Endometrial microvascular endothelial cells (primary cell): ENCODE data around the gene BFSP1. TPM values are rescaled to one million over a fixed set of nuclear protein-coding genes. Genes with fewer than 3 reads are reported as not detected.

Experiments
- in situ Hi-C: cut with HindIII; loops from 2 replicates; pipeline ENCODE4 v1.10.0; 2017; ENCODE audit warnings: low sequenced_read_pairs, low pct_unique_long_range_greater_than_20kb; ENCODE audit errors: inconsistent ontology term
- total RNA-seq: library from RNA; depleted of rRNA; stranded (reverse); fragments of >200 nt; gene quantifications from one replicate; pipeline ENCODE4 v1.2.3, GENCODE V29; 2015; ENCODE audit errors: inconsistent ontology term

The BFSP1 gene
- total RNA-seq = 3.5 TPM

DNA sequence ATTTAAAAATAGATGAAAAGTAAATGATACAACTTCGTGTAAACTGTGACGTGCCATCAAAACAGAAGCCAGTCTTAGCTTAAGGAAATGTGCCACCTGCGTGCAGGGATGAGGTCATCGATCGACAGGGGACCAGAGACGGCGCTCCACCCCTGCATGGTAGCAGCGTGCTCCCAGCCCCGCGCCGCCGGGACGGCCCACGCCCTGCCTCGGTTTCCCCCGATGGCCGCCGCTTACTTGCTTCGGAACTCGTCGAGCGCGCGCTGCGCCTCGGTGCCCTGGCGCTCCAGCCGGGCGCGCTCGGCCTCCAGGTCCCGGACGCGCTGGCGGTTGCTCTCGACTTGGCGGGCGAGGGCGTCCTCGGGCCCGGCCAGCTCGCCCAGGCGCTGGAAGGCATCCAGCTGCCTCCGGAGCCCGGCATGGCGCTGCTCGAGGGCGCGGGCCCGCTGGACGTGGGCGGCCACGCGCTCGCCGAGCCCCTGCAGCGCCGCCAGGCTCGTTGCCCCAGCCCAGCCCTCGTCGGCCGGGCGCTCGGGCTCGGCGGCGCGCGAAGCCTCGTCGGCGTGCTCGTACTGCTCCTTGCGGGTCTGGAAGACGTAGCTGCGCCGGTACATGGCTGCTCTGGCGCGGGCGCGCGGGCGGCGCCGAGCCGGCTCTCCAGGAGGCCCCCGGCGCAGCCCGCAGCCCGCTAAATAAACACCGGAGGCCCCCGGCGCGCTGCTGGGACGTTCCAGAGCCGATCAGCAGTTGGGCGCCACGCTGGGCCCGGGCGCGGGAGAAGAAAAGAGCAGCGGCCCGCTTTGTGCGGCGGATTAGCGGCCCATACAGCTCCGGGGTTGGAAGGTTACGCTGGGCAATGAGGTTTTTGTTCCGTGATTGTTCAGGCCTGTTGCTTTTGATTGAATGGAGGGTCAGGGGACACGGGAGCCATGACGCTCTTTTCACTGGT lies at the start of gene BFSP1:
TSS of gene BFSP1 (minus strand) at position 664 of the 949 bp plus-strand sequence. CDS start at position 614, 50 bp downstream.
- in situ Hi-C loops = no loop called here

- in situ Hi-C loops = no loop called here
Measured at GRCh38 chr20:17580895-17581294, 49.7 kb upstream of the BFSP1 start.

GRCh38 chr20:17579369-17580039 lies 48.3 kb upstream of the BFSP1 start:
- in situ Hi-C loops = no loop called here

DNA sequence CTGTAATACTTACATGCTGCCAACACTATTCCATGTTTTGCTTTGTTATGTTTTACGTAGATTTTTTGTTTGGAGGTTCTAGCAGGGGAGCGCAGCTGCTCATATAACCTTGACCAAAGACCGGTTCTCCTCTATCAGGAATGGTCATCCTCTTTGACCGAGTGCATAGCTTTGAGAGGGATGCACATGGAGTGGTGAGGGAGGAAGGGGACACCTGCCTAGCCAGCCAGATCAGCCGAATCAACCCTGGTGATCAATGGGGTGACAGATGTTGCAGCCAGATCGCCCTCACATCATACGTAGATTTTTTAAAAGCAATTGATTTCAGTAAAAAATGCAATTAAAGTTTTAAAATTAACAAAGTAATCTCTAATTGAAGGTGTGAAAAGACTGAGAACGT lies 45.0 kb upstream of the BFSP1 start:
- in situ Hi-C loops = no loop called here

DNA sequence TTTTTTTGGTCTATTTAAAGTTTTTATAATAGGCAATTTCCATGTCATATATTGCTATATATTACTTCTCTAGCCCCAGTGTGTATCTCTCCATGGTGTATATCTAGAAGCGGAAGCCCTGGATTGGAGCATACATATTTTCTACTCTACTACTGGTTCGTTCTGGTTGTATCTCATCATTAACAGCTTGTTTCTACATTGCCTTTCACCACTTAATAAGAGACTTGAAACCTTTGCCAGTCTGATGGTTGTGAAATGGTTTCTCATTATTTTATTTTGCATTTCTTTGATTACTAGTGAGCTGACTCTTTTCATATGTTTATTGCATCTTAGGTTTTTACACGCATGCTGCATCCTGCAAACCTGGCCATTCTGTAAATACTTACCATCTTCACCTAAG lies 42.3 kb upstream of the BFSP1 start:
- in situ Hi-C loops = loop anchor here (25.0 kb wide), 1 partner anchor 389 kb away; the partner anchor contains the start of genes MGME1 and SNX5

GRCh38 chr20:17572034-17572638 lies 41.0 kb upstream of the BFSP1 start:
- in situ Hi-C loops = loop anchor here (25.0 kb wide), 1 partner anchor 390 kb away; the partner anchor contains the start of genes MGME1 and SNX5

GRCh38 chr20:17571153-17571527 lies 40.0 kb upstream of the BFSP1 start:
- in situ Hi-C loops = loop anchor here (25.0 kb wide), 1 partner anchor 391 kb away; the partner anchor contains the start of genes MGME1 and SNX5

DNA sequence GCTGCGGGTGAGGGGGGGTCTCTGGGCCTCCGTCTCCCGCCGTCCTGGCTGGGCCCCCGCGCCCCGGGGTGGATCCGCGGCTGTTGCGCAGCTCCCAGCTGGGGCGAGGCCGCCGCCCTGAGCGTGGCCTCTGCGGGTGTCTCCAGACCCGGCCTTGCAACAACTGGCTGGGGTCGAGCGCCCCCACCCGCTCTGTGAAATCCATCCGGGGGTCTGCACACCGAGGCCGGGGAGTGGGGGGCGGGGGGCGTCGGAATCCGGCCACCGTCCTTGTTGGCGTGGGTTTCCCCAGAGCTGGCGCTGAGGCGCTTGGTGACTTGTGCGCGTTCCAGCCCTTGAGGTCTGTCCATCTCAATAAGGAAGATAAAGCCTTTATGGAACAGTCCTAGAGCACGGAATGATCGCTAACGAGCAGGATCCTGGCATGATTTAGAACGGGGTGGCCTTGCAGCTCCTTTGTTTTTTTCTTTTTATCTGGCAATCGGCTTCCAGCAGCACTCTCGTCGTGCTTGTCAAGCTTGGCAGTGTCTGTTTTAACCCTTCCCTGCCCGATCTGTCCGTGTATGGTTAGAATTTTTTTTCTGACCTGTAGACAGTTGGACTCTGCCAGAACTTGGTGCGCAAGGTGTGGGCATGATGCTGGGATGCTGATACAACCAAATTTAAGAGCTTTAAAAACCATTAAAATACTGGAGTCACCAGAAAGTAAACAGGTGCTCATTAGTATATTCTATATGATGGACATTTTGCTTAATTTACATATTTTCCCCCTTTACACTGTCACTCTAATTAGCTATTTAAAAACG lies 39.4 kb upstream of the BFSP1 start:
- in situ Hi-C loops = loop anchor here (25.0 kb wide), 1 partner anchor 392 kb away; the partner anchor contains the start of genes MGME1 and SNX5

DNA sequence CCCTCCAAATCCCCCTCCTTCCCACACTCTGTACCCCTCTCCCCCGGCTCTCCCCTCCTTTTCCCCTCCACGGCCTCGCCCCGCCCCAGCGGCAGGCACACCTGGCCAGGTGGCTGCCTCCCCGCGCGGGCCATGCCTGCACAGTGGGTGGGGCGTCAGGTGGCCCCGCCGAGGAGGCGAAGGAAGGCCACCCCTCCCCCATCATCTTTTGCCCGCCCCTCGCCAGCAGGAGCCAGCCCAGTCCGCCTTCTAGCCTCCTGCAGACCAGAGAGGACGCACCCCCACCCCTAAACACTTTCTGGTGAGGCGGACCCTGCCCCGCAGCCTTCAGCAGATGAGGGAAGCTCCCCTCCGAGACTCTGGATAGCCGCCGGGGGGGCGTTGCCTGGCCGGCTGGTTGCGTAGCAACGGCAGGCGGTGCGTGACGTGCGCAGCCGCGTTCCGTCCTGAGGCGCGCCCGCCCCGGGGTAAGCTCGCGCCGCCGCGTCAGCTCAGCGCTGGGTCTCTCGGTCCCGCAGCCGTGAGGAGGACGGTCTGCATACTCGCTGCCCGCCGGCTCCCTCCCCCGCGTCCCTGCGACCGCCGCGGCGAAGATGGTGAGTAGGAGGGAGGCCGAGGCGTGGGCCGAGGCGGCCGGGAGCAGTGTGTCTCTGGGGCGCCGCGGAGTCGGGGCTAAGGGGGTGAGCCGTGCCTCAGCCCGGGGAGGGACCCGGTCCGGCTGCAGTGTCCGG lies 38.6 kb upstream of the BFSP1 start, which contains the start of gene DSTN:
TSS of gene DSTN (plus strand) at position 460 of the 731 bp plus-strand sequence. CDS start at position 594, 134 bp downstream.
- in situ Hi-C loops = loop anchor here (25.0 kb wide), 1 partner anchor 393 kb away; the partner anchor contains the start of genes MGME1 and SNX5

- in situ Hi-C loops = loop anchor here (25.0 kb wide), 1 partner anchor 393 kb away; the partner anchor contains the start of genes MGME1 and SNX5
Measured at GRCh38 chr20:17568972-17569521, 37.9 kb upstream of the BFSP1 start.

DNA sequence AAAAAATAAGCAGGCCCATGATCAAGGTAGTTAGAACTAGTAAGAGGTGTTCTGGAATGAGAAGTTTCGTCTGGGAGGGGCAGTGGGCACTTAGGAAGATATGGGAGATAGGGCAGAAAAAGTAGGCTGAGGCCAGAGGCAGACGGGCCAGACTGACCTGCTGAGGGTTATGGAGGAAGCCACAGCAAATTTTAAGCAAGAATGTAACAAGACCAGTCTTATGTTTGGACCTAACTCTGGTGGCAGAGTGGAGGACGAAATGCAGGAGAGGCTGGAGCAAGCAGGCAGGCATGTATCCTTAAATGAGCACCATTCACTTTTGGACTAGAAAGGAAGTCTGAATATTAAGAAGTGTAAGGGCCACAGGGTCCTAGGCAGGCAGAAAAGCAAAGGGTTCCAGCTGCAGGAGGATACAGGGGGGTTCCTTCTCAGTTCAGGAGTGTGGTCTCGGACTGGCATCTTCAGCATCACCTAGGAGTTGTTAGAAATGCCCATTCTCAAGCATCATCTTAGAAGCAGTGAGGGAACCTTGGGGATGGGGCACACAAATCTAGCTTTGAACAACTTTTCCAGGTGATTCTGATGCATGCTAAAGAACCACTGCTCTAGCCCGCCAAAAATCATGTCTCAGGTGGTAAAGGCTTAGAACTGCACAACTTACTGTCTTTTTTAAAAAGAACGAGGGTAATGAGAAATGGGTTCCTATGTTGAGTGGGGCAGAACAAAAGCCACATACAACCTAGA lies 37.0 kb upstream of the BFSP1 start:
- in situ Hi-C loops = loop anchor here (25.0 kb wide), 1 partner anchor 394 kb away; the partner anchor contains the start of genes MGME1 and SNX5

DNA sequence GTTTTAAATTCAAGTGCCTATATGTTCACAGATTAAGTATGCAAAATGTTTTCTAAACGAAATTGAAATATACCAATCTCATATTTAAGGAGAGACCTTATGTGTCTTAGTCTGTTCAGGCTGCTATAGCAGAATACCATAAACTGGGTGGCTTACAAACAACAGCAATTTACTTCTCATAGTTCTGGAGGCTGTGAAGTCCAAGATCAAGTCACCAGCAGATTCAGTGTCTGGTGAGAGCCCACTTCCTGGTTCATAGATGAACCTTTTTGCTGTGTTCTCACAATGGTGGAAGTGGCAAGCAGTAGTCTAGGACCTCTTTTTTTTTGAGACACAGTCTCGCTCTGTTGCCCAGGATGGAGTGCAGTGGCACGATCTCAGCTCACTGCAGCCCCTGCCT lies 35.2 kb upstream of the BFSP1 start:
- in situ Hi-C loops = loop anchor here (25.0 kb wide), 1 partner anchor 396 kb away; the partner anchor contains the start of genes MGME1 and SNX5

- in situ Hi-C loops = loop anchor here (25.0 kb wide), 1 partner anchor 397 kb away; the partner anchor contains the start of genes MGME1 and SNX5
Measured at GRCh38 chr20:17565169-17565845, 34.1 kb upstream of the BFSP1 start.

DNA sequence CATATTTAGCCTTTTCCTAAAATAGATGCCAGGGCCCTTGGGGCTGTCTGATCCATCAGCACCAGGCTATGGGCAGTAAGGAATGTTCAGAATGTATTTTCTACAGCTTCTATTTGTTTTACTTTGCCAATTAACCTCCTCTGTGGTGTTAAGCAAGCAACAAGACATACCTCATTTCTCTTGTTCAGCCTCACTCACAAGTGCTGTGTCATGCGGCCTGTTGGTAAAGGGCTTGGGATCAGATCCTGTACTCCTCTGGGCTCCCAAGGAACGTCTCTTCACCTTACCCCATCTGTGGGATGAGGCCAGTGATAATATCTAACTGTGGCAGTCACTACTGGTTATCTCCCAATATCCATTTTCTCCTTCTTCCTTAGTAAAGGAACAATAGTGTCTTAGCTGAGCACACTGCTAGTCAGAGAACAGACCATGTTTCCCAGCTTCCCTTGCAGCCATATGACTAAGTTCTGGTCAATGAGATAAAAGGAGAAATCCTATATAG lies 31.7 kb upstream of the BFSP1 start:
- in situ Hi-C loops = loop anchor here (25.0 kb wide), 1 partner anchor 399 kb away; the partner anchor contains the start of genes MGME1 and SNX5

DNA sequence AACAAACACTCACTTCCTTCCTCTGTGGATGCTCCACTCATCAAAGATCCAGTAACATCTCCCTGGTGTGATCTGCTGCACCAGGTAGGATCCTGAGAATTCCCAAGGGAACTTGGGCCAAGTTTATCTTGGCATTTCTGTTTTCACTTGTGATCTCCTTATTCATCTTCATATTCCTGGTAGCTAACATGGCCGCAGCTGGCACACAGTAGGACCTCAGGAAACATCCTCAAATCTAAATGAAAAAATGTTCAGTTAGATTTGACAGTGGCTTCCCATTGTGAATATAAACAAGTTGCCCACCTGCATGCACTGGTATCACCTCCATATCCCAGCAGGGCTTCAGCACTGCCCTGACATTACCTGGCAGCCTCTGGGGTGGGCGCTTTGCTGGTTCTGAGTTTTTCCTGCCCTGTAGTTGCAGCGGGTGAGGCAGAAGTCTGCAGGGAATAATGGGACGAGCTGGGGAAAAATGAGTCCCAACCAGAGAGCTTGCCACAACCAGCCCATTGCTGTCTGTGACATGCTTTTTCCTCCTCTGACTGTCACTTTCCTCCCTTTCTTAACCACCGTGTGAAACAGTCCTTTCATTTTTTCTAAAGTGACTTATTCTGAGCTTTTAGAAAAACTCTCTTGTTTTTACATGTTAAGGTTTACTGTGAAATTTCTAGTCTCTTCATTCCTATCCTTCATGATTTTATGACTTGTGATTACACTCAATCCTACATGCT lies 29.3 kb upstream of the BFSP1 start:
- in situ Hi-C loops = loop anchor here (25.0 kb wide), 1 partner anchor 402 kb away; the partner anchor contains the start of genes MGME1 and SNX5
